CD4-positive, alpha-beta T cell (primary cell): Measurements from ENCODE around the gene FAM184B. TPM values are rescaled to one million over a fixed set of nuclear protein-coding genes. Genes with fewer than 3 reads are reported as not detected.

Experiments used
- ATAC-seq: fragments of 200-7000 bp; cut with Tn5 transposase; one replicate; pipeline ENCODE4 v1.10.0; 2022; ENCODE audit warnings: mild to moderate bottlenecking; ENCODE audit not compliant: poor library complexity
- CTCF ChIA-PET: fragments of 350-600 bp; sonication (Branson Sonifier 250); formaldehyde crosslinking; loops from one replicate; lab custom pipeline; 2021; ENCODE audit warnings: antibody characterized with exemption, inconsistent platforms; lab: Charles Lee
- POLR2A ChIA-PET: fragments of 350-600 bp; sonication (Branson Sonifier 250); formaldehyde crosslinking; loops from one replicate; lab custom pipeline; 2021; ENCODE audit warnings: antibody characterized with exemption, inconsistent platforms; lab: Charles Lee
- DNase-seq, 14 experiments: peaks; one replicate each; pipeline ENCODE4 v3.0.0-alpha.2; 2013 to 2020; ENCODE audit warnings: mixed read lengths in 2 of 14
- H3K27ac ChIP-seq, 2 donors: one replicate each; pipeline versions ENCODE4 v1.5.1 to v1.7.0; 2013; ENCODE audit warnings: low read length in 2 of 2, low read depth in 1 of 2, mild to moderate bottlenecking in 1 of 2
- H3K27me3 ChIP-seq, 2 experiments: 1 replicate in 1 of 2; 2 replicates in 1 of 2; pipeline versions ENCODE4 v1.6.1 to v1.7.0; 2013; ENCODE audit warnings: low read length in 2 of 2, control low read depth in 1 of 2, mild to moderate bottlenecking in 1 of 2, moderate library complexity in 1 of 2; ENCODE audit not compliant: insufficient read depth in 2 of 2, control insufficient read depth in 1 of 2
- H3K36me3 ChIP-seq: one replicate; pipeline ENCODE4 v1.6.1; 2013; ENCODE audit warnings: low read length, control low read depth; ENCODE audit not compliant: insufficient read depth
- H3K4me1 ChIP-seq: one replicate; pipeline ENCODE4 v1.6.1; 2013; ENCODE audit warnings: low read length, control low read depth; ENCODE audit not compliant: insufficient read depth
- H3K4me3 ChIP-seq: one replicate; pipeline ENCODE4 v1.5.1; 2013; ENCODE audit warnings: mild to moderate bottlenecking, low read length, moderate library complexity
- H3K9me3 ChIP-seq, 2 experiments: 1 replicate in 1 of 2; 2 replicates in 1 of 2; pipeline versions ENCODE4 v1.6.1 to v1.7.0; 2013; ENCODE audit warnings: low read length in 2 of 2, mild to moderate bottlenecking in 2 of 2, control low read depth in 1 of 2, moderate library complexity in 1 of 2; ENCODE audit not compliant: control insufficient read depth in 1 of 2, insufficient read depth in 1 of 2
- H3K27ac Mint-ChIP-seq: one replicate; pipeline ENCODE4 v1.8.0; 2020; ENCODE audit warnings: mixed read lengths
- H3K27me3 Mint-ChIP-seq: one replicate; pipeline ENCODE4 v1.8.0; 2021; ENCODE audit warnings: mixed read lengths
- H3K36me3 Mint-ChIP-seq: one replicate; pipeline ENCODE4 v1.8.0; 2021; ENCODE audit warnings: low read depth, mixed read lengths
- H3K4me1 Mint-ChIP-seq: one replicate; pipeline ENCODE4 v1.8.0; 2021; ENCODE audit warnings: low read depth, mixed read lengths
- H3K4me3 Mint-ChIP-seq: one replicate; pipeline ENCODE4 v1.8.0; 2020; ENCODE audit warnings: mild to moderate bottlenecking, mixed read lengths
- H3K9me3 Mint-ChIP-seq: one replicate; pipeline ENCODE4 v1.8.0; 2020; ENCODE audit warnings: mixed read lengths
- CTCF ChIP-seq: fragments of 200-600 bp; IDR thresholded peaks from one replicate; pipeline ENCODE4 v1.8.0; 2022; ENCODE audit warnings: antibody characterized with exemption, mild to moderate bottlenecking
- intact Hi-C, 2 experiments: fragments of 100-400 bp; cut with DNase I in 1 of 2; cut with micrococcal nuclease in 1 of 2; formaldehyde crosslinking; loops; one replicate each; pipeline versions ENCODE4 v1.15.1 to v1.9.0; 2023 to 2025; cut with DNase I, micrococcal nuclease
- total RNA-seq, 174 experiments: library from RNA in 2 of 174; stranded (reverse) in 2 of 174; gene quantifications; one replicate each; pipeline ENCODE4 v1.2.3 and lab custom pipeline; 2021 to 2026

FAM184B gene
- total RNA-seq, 2 experiments from 2014 or later: not detected

GRCh38 chr4:17797808-17798207 is 16.4 kb upstream of the FAM184B start:
- Histone ChIP-seq H3K4me1 (no peaks in the 10 kb centered on the region), H3K4me3 (no peak overlapping the region), H3K36me3 (peaks cover 15% of the 10 kb centered on the region), H3K9me3 (no peaks in the 10 kb centered on the region), H3K27ac (no peak overlapping the region), H3K27me3 (no peaks in the 10 kb centered on the region)
- Mint-ChIP-seq H3K36me3 (peaks cover 59% of the 10 kb centered on the region), H3K9me3 (no peaks in the 10 kb centered on the region), H3K4me1 (peaks cover 8% of the 10 kb centered on the region), H3K4me3 (no peak overlapping the region), H3K27ac (no peak overlapping the region), H3K27me3 (no peaks in the 10 kb centered on the region)
- TF ChIP-seq CTCF: no peak
- POLR2A ChIA-PET: no interaction called here
- no peak for DNase-seq
- CTCF ChIA-PET: interaction anchor here (1.1 kb wide), 1 partner anchor 11 kb away, joined by 5 read pairs; no protein-coding TSS in a partner anchor
- no peak for ATAC-seq
- intact Hi-C loops: no loop called here

- intact Hi-C loops: no loop called here
- no peak for TF ChIP-seq CTCF
- Histone ChIP-seq H3K9me3 (no peaks in the 10 kb centered on the region), H3K27ac (no peak overlapping the region), H3K36me3 (peaks cover 2% of the 10 kb centered on the region), H3K4me1 (no peaks in the 10 kb centered on the region), H3K4me3 (no peak overlapping the region), H3K27me3 (no peaks in the 10 kb centered on the region)
- CTCF ChIA-PET: interaction anchor here (0.6 kb wide), 2 partner anchors 8 to 14 kb away, joined by 3 read pairs; no protein-coding TSS in a partner anchor
- peaks cover 8% of the 10 kb centered on the region for H3K4me1 Mint-ChIP-seq
- DNase-seq: no peak
- H3K36me3 Mint-ChIP-seq: peaks cover 50% of the 10 kb centered on the region
- ATAC-seq: no peak
- no peak overlapping the region for H3K4me3 Mint-ChIP-seq
- POLR2A ChIA-PET: no interaction called here
- H3K27me3 Mint-ChIP-seq: no peaks in the 10 kb centered on the region
- H3K27ac Mint-ChIP-seq: no peak overlapping the region
- H3K9me3 Mint-ChIP-seq: no peaks in the 10 kb centered on the region
Measured at GRCh38 chr4:17794730-17795129, 13.3 kb upstream of the FAM184B start.

GRCh38 chr4:17788956-17789355 is 7.5 kb upstream of the FAM184B start:
- no peaks in the 10 kb centered on the region for H3K27me3 ChIP-seq
- peaks cover 12% of the 10 kb centered on the region for H3K4me1 Mint-ChIP-seq
- H3K4me1 ChIP-seq: peaks cover 6% of the 10 kb centered on the region
- H3K9me3 ChIP-seq: no peaks in the 10 kb centered on the region
- no peak for TF ChIP-seq CTCF
- ATAC-seq (no peak), DNase-seq (no peak)
- H3K4me3 Mint-ChIP-seq: no peak overlapping the region
- ChIA-PET CTCF (no interaction called here), POLR2A (no interaction called here)
- H3K9me3 Mint-ChIP-seq: no peaks in the 10 kb centered on the region
- intact Hi-C loops: no loop called here
- no peak overlapping the region for H3K4me3 ChIP-seq
- no peaks in the 10 kb centered on the region for H3K27me3 Mint-ChIP-seq
- no peaks in the 10 kb centered on the region for H3K36me3 ChIP-seq
- H3K27ac ChIP-seq: no peak overlapping the region
- H3K27ac Mint-ChIP-seq: no peak overlapping the region
- peaks cover 53% of the 10 kb centered on the region for H3K36me3 Mint-ChIP-seq
